ENCODE measurements around the gene TEKT4.

GRCh38 chr2:94876523-94876863 lies 5.3 kb downstream of the TEKT4 start:
- TF ChIP-seq CTCF (IDR thresholded peaks at IDR 0.05 in 4 of 5, conservative IDR thresholded peaks at IDR 0.05 in 1 of 5) (no peak), POLR2A (IDR thresholded peaks at IDR 0.05) (no peak)

All from gastrocnemius medialis (tissue), 4 donors.